Effector memory CD8-positive, alpha-beta T cell (primary cell): Measurements from ENCODE around the gene LDB3.

ENCODE experiments used
- ATAC-seq: fragments of 150-1000 bp; cut with Tn5 transposase; replicated peaks from 2 replicates; pipeline ENCODE4 v1.10.0; 2021; ENCODE audit warnings: mild to moderate bottlenecking, moderate library complexity
- DNase-seq, 3 experiments: peaks; one replicate each; pipeline ENCODE4 v3.0.0; 2021
- H3K27ac Mint-ChIP-seq, 2 donors: one replicate each; pipeline ENCODE4 v1.8.0; 2022; ENCODE audit warnings: mild to moderate bottlenecking in 2 of 2, mixed read lengths in 2 of 2, moderate library complexity in 2 of 2
- H3K27me3 Mint-ChIP-seq, 2 donors: one replicate each; pipeline ENCODE4 v1.8.0; 2022; ENCODE audit warnings: mixed read lengths in 2 of 2
- H3K36me3 Mint-ChIP-seq: one replicate; pipeline ENCODE4 v1.8.0; 2022; ENCODE audit warnings: mild to moderate bottlenecking, moderate library complexity, mixed read lengths; ENCODE audit not compliant: insufficient read depth
- H3K4me1 Mint-ChIP-seq, 2 donors: one replicate each; pipeline ENCODE4 v1.8.0; 2022; ENCODE audit warnings: low read depth in 2 of 2, mixed read lengths in 2 of 2
- H3K4me3 Mint-ChIP-seq, 2 donors: one replicate each; pipeline ENCODE4 v1.8.0; 2022; ENCODE audit warnings: mild to moderate bottlenecking in 2 of 2, mixed read lengths in 2 of 2, moderate library complexity in 2 of 2
- H3K9me3 Mint-ChIP-seq, 2 donors: one replicate each; pipeline ENCODE4 v1.8.0; 2022; ENCODE audit warnings: mixed read lengths in 2 of 2

The LDB3 gene

GRCh38 chr10:86646532-86646931 lies 21.8 kb upstream of the LDB3 start:
- Mint-ChIP-seq H3K4me1 (peaks cover 7 to 8% of the 10 kb centered on the region in 2 donors), H3K4me3 (no peak overlapping the region), H3K27me3 (peaks cover 5 to 22% of the 10 kb centered on the region in 2 donors), H3K36me3 (no peaks in the 10 kb centered on the region), H3K27ac (no peak overlapping the region), H3K9me3 (no peaks in the 10 kb centered on the region)
- ATAC-seq (no peak), DNase-seq (no peak)

- no peak for DNase-seq
- H3K4me3 Mint-ChIP-seq, result no peak overlapping the region
- no peak for ATAC-seq
- H3K27ac Mint-ChIP-seq, result no peak overlapping the region
- peaks cover 5 to 24% of the 10 kb centered on the region in 2 donors for H3K27me3 Mint-ChIP-seq
- no peaks in the 10 kb centered on the region for H3K36me3 Mint-ChIP-seq
- no peaks in the 10 kb centered on the region for H3K9me3 Mint-ChIP-seq
- peaks cover 7 to 8% of the 10 kb centered on the region in 2 donors for H3K4me1 Mint-ChIP-seq
Measured at GRCh38 chr10:86646933-86647332, 21.4 kb upstream of the LDB3 start.

- Mint-ChIP-seq H3K9me3 (no peaks in the 10 kb centered on the region), H3K27me3 (peaks cover 5 to 24% of the 10 kb centered on the region in 2 donors), H3K4me1 (peaks cover 7 to 8% of the 10 kb centered on the region in 2 donors), H3K36me3 (no peaks in the 10 kb centered on the region), H3K27ac (no peak overlapping the region), H3K4me3 (no peak overlapping the region)
- DNase-seq (no peak), ATAC-seq (no peak)
Measured at GRCh38 chr10:86647773-86648703, 20.3 kb upstream of the LDB3 start.

GRCh38 chr10:86648704-86649427 lies 19.4 kb upstream of the LDB3 start:
- H3K36me3 Mint-ChIP-seq, result no peaks in the 10 kb centered on the region
- no peak overlapping the region for H3K27ac Mint-ChIP-seq
- ATAC-seq (no peak), DNase-seq (no peak)
- peaks cover 5 to 24% of the 10 kb centered on the region in 2 donors for H3K27me3 Mint-ChIP-seq
- H3K4me3 Mint-ChIP-seq, result no peak overlapping the region
- peaks cover 0 to 1% of the 10 kb centered on the region in 2 donors for H3K4me1 Mint-ChIP-seq
- no peaks in the 10 kb centered on the region for H3K9me3 Mint-ChIP-seq

- H3K27me3 Mint-ChIP-seq, result peaks cover 5 to 24% of the 10 kb centered on the region in 2 donors
- no peak overlapping the region for H3K27ac Mint-ChIP-seq
- no peaks in the 10 kb centered on the region for H3K36me3 Mint-ChIP-seq
- no peaks in the 10 kb centered on the region for H3K9me3 Mint-ChIP-seq
- DNase-seq (no peak), ATAC-seq (no peak)
- no peaks in the 10 kb centered on the region for H3K4me1 Mint-ChIP-seq
- H3K4me3 Mint-ChIP-seq, result no peak overlapping the region
Measured at GRCh38 chr10:86649471-86650150, 18.7 kb upstream of the LDB3 start.

- Mint-ChIP-seq H3K9me3 (no peaks in the 10 kb centered on the region), H3K27me3 (peaks cover 5 to 24% of the 10 kb centered on the region in 2 donors), H3K4me1 (no peaks in the 10 kb centered on the region), H3K27ac (no peak overlapping the region), H3K36me3 (no peaks in the 10 kb centered on the region), H3K4me3 (no peak overlapping the region)
- DNase-seq (no peak), ATAC-seq (no peak)
Measured at GRCh38 chr10:86650151-86650550, 18.2 kb upstream of the LDB3 start.

- no peak for ATAC-seq
- no peak overlapping the region for H3K27ac Mint-ChIP-seq
- DNase-seq, result no peak
Measured at GRCh38 chr10:86651021-86651471, 17.3 kb upstream of the LDB3 start.

GRCh38 chr10:86651631-86652331 lies 16.5 kb upstream of the LDB3 start:
- no peak for DNase-seq
- no peak overlapping the region for H3K27ac Mint-ChIP-seq
- no peaks in the 10 kb centered on the region for H3K36me3 Mint-ChIP-seq
- no peak for ATAC-seq
- peaks cover 5 to 24% of the 10 kb centered on the region in 2 donors for H3K27me3 Mint-ChIP-seq
- H3K4me1 Mint-ChIP-seq, result no peaks in the 10 kb centered on the region
- no peaks in the 10 kb centered on the region for H3K9me3 Mint-ChIP-seq
- H3K4me3 Mint-ChIP-seq, result no peak overlapping the region

More at GRCh38 chr10:86651021-86651471, 17.3 kb upstream of the LDB3 start:
- Mint-ChIP-seq H3K36me3 (no peaks in the 10 kb centered on the region), H3K4me1 (no peaks in the 10 kb centered on the region), H3K4me3 (no peak overlapping the region), H3K9me3 (no peaks in the 10 kb centered on the region), H3K27me3 (peaks cover 5 to 24% of the 10 kb centered on the region in 2 donors)

- Mint-ChIP-seq H3K4me1 (no peaks in the 10 kb centered on the region), H3K27ac (no peak overlapping the region), H3K9me3 (no peaks in the 10 kb centered on the region), H3K36me3 (no peaks in the 10 kb centered on the region), H3K4me3 (no peak overlapping the region), H3K27me3 (peaks cover 5 to 32% of the 10 kb centered on the region in 2 donors)
- ATAC-seq (no peak), DNase-seq (no peak)
Measured at GRCh38 chr10:86652361-86653202, 15.7 kb upstream of the LDB3 start.

GRCh38 chr10:86653379-86653778 lies 14.9 kb upstream of the LDB3 start:
- no peak for ATAC-seq
- H3K27me3 Mint-ChIP-seq, result peaks cover 5 to 30% of the 10 kb centered on the region in 2 donors
- H3K27ac Mint-ChIP-seq, result no peak overlapping the region

GRCh38 chr10:86653987-86654386 lies 14.3 kb upstream of the LDB3 start:
- Mint-ChIP-seq H3K27me3 (peaks cover 5 to 27% of the 10 kb centered on the region in 2 donors), H3K4me3 (no peak overlapping the region), H3K4me1 (no peaks in the 10 kb centered on the region), H3K27ac (no peak overlapping the region), H3K36me3 (no peaks in the 10 kb centered on the region), H3K9me3 (no peaks in the 10 kb centered on the region)
- no peak for DNase-seq
- no peak for ATAC-seq

More at GRCh38 chr10:86653379-86653778, 14.9 kb upstream of the LDB3 start:
- Mint-ChIP-seq H3K4me3 (no peak overlapping the region), H3K9me3 (no peaks in the 10 kb centered on the region), H3K4me1 (no peaks in the 10 kb centered on the region), H3K36me3 (no peaks in the 10 kb centered on the region)
- no peak for DNase-seq

GRCh38 chr10:86654411-86655172 lies 13.7 kb upstream of the LDB3 start, which contains the start of gene OPN4:
Gene OPN4 (plus strand): TSS chr10:86654547. CDS start chr10:86654784, 237 bp downstream.
- no peaks in the 10 kb centered on the region for H3K4me1 Mint-ChIP-seq
- H3K27ac Mint-ChIP-seq, result no peak within 1 kb of the TSS
- ATAC-seq (no peak), DNase-seq (no peak)
- H3K9me3 Mint-ChIP-seq, result no peaks in the 10 kb centered on the region
- peaks cover 5 to 33% of the 10 kb centered on the region in 2 donors for H3K27me3 Mint-ChIP-seq
- H3K36me3 Mint-ChIP-seq, result no peaks in the 10 kb centered on the region
- no peak within 1 kb of the TSS for H3K4me3 Mint-ChIP-seq
